ENCODE measurements around the gene LIFR. TPM values are rescaled to one million over a fixed set of nuclear protein-coding genes. Genes with fewer than 3 reads are reported as not detected.

Gene LIFR
- total RNA-seq, 2 donors from 2014 or later, result 81.7 to 85.9 TPM

DNA sequence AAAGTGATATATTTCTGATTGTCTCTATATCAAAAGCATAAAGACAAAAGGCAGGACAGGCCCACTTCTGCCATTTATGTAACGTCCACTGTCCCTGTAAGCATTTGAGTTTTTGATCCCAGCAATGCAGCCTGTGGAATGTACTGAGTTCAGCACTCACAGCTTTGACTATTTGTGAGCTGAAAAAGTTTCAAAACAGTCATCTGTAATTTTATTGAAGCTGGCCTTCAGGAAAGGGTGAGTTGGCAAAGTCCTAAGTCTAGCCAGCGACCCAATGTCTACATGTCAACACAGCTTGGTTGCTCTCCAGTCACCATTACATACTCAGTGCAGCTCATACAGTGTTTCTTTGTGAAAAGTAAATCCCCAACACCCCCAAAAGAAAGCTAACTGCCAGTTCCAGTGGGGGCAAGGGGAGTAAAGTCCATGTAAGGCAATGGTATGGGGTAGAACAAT is 9.7 kb downstream of the LIFR start:
- Mint-ChIP-seq H3K27me3 (ENCODE audit: insufficient read depth) (no peaks in the 10 kb centered on the region), H3K27ac (no peak overlapping the region), H3K4me1 (peaks cover 18% of the 10 kb centered on the region), H3K36me3 (ENCODE audit: low read depth) (no peaks in the 10 kb centered on the region), H3K9me3 (no peaks in the 10 kb centered on the region), H3K4me3 (no peak overlapping the region)
- 89 to 97% methylated on average over 1 to 2 of the region's 2 CpGs for WGBS, 2 experiments (ENCODE audit: insufficient coverage in 1 of 2, insufficient read length in 1 of 2)
- no peak for DNase-seq
- no peaks in the 10 kb centered on the region for H3K27me3 ChIP-seq (ENCODE audit: control insufficient read depth, insufficient read depth, low read length, poor library complexity, severe bottlenecking)
- H3K9ac ChIP-seq (ENCODE audit: extremely low read depth, low read length, poor library complexity, severe bottlenecking), result no peak overlapping the region
- no peak overlapping the region for H3K27ac ChIP-seq (ENCODE audit: low read depth, low read length)
- H3K36me3 ChIP-seq (ENCODE audit: control insufficient read depth, insufficient read depth, low read length), result peaks cover 60% of the 10 kb centered on the region
- TF ChIP-seq, protein P1, sequence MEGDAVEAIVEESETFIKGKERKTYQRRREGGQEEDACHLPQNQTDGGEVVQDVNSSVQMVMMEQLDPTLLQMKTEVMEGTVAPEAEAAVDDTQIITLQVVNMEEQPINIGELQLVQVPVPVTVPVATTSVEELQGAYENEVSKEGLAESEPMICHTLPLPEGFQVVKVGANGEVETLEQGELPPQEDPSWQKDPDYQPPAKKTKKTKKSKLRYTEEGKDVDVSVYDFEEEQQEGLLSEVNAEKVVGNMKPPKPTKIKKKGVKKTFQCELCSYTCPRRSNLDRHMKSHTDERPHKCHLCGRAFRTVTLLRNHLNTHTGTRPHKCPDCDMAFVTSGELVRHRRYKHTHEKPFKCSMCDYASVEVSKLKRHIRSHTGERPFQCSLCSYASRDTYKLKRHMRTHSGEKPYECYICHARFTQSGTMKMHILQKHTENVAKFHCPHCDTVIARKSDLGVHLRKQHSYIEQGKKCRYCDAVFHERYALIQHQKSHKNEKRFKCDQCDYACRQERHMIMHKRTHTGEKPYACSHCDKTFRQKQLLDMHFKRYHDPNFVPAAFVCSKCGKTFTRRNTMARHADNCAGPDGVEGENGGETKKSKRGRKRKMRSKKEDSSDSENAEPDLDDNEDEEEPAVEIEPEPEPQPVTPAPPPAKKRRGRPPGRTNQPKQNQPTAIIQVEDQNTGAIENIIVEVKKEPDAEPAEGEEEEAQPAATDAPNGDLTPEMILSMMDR (conservative IDR thresholded peaks at IDR 0.05), result no peak
- H3K4me1 ChIP-seq (ENCODE audit: control insufficient read depth, insufficient read depth, low read length), result peaks cover 22% of the 10 kb centered on the region
- no peak overlapping the region for H3K4me3 ChIP-seq (ENCODE audit: low read length)
- no peaks in the 10 kb centered on the region for H3K9me3 ChIP-seq (ENCODE audit: control insufficient read depth, low read length)

DNA sequence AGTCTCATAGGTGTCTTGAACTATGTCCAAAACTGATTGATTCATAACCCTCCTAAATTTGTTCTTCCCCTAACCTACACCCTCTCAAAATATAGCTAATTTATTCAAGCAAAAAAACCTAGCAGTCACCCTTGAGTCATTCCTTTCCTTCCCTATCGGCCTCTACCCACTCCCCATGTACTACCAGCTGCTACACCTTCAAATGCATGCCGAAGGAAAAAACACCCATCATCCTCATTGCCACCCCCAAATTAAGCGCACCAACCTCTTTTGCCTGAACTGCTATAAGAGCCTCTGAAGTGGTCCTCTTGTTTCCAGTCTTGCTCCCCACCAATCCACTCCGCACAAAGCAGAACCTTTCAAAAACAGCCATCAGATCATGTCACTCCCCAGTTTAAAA is 12.6 kb downstream of the LIFR start:
- TF ChIP-seq, protein P1 (conservative IDR thresholded peaks at IDR 0.05), result no peak
- no peaks in the 10 kb centered on the region for H3K9me3 Mint-ChIP-seq
- Histone ChIP-seq H3K9me3 (ENCODE audit: control insufficient read depth, low read length) (no peaks in the 10 kb centered on the region), H3K27me3 (ENCODE audit: control insufficient read depth, insufficient read depth, low read length, poor library complexity, severe bottlenecking) (no peaks in the 10 kb centered on the region), H3K4me3 (ENCODE audit: low read length) (no peak overlapping the region), H3K4me1 (ENCODE audit: control insufficient read depth, insufficient read depth, low read length) (peaks cover 17% of the 10 kb centered on the region), H3K36me3 (ENCODE audit: control insufficient read depth, insufficient read depth, low read length) (peaks cover 69% of the 10 kb centered on the region), H3K27ac (ENCODE audit: low read depth, low read length) (no peak overlapping the region), H3K9ac (ENCODE audit: extremely low read depth, low read length, poor library complexity, severe bottlenecking) (no peak overlapping the region)
- no peak overlapping the region for H3K27ac Mint-ChIP-seq
- WGBS, 2 experiments (ENCODE audit: insufficient coverage in 1 of 2, insufficient read length in 1 of 2), result 90 to 95% methylated on average over 2 to 4 of the region's 4 CpGs
- H3K27me3 Mint-ChIP-seq (ENCODE audit: insufficient read depth), result no peaks in the 10 kb centered on the region
- H3K4me1 Mint-ChIP-seq, result peaks cover 13% of the 10 kb centered on the region
- no peak for DNase-seq
- no peaks in the 10 kb centered on the region for H3K36me3 Mint-ChIP-seq (ENCODE audit: low read depth)
- H3K4me3 Mint-ChIP-seq, result no peak overlapping the region

DNA sequence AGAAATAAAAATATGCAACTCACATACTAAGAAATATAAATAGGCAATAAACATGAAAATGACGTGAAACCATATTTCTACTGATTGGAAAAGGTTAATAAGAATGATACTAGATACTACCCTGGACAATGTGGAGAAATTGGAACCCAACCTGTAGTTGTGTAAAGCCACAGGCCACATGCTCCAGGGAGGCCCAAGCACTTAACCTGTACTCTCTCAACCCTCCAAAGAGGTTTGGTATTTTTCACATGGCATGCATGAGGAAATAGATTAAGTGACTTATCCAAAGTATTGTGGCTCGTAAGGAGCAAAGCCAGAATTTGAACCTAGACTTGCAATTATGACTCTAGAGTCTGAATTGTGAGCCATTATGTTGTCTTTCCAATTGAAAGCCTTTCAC is 13.4 kb downstream of the LIFR start:
- no peaks in the 10 kb centered on the region for H3K27me3 Mint-ChIP-seq (ENCODE audit: insufficient read depth)
- H3K36me3 Mint-ChIP-seq (ENCODE audit: low read depth), result no peaks in the 10 kb centered on the region
- Histone ChIP-seq H3K4me3 (ENCODE audit: low read length) (no peak overlapping the region), H3K27me3 (ENCODE audit: control insufficient read depth, insufficient read depth, low read length, poor library complexity, severe bottlenecking) (no peaks in the 10 kb centered on the region), H3K9ac (ENCODE audit: extremely low read depth, low read length, poor library complexity, severe bottlenecking) (no peak overlapping the region), H3K36me3 (ENCODE audit: control insufficient read depth, insufficient read depth, low read length) (peaks cover 66% of the 10 kb centered on the region), H3K9me3 (ENCODE audit: control insufficient read depth, low read length) (no peaks in the 10 kb centered on the region), H3K4me1 (ENCODE audit: control insufficient read depth, insufficient read depth, low read length) (peaks cover 9% of the 10 kb centered on the region), H3K27ac (ENCODE audit: low read depth, low read length) (no peak overlapping the region)
- 98 to 100% methylated on average over 1 to 2 of the region's 2 CpGs for WGBS, 2 experiments (ENCODE audit: insufficient coverage in 1 of 2, insufficient read length in 1 of 2)
- no peak overlapping the region for H3K27ac Mint-ChIP-seq
- peaks cover 12% of the 10 kb centered on the region for H3K4me1 Mint-ChIP-seq
- no peak for DNase-seq
- H3K9me3 Mint-ChIP-seq, result no peaks in the 10 kb centered on the region
- TF ChIP-seq, protein P1 (conservative IDR thresholded peaks at IDR 0.05), result no peak
- no peak overlapping the region for H3K4me3 Mint-ChIP-seq

Measured in endodermal cell (in vitro differentiated cells).